IMR-90 (cell line): Measurements from ENCODE around the gene ZNF653.
"Not testable (repeated sequence)": the region's sequence is repeated elsewhere in the genome, so short reads cannot be mapped to it uniquely, and the experiment has no call there.

ENCODE experiments used
- BHLHE40 ChIP-seq: fragments of 150-350 bp; IDR thresholded peaks from 2 replicates; pipeline ENCODE4 v1.6.1; 2016; ENCODE audit warnings: mild to moderate bottlenecking, low read depth, low read length
- CEBPB ChIP-seq: IDR thresholded peaks from 2 replicates; pipeline ENCODE4 v1.6.1; 2012; ENCODE audit warnings: low read depth, low read length, improper control_type of control experiment
- CHD1 ChIP-seq: IDR thresholded peaks from 2 replicates; pipeline ENCODE4 v1.6.1; 2012; ENCODE audit warnings: low read depth, low read length, improper control_type of control experiment
- CTCF ChIP-seq: conservative IDR thresholded peaks from 2 replicates; pipeline ENCODE4 v1.5.1; 2012; ENCODE audit warnings: mild to moderate bottlenecking, low read depth, low read length, improper control_type of control experiment
- MAZ ChIP-seq: IDR thresholded peaks from 2 replicates; pipeline ENCODE4 v1.6.1; 2012; ENCODE audit warnings: low read depth, mild to moderate bottlenecking, low read length, improper control_type of control experiment, moderate library complexity, borderline replicate concordance
- MXI1 ChIP-seq: IDR thresholded peaks from 2 replicates; pipeline ENCODE4 v1.6.1; 2012; ENCODE audit warnings: low read depth, mild to moderate bottlenecking, low read length, moderate library complexity, borderline replicate concordance
- POLR2A ChIP-seq: IDR thresholded peaks from 2 replicates; pipeline ENCODE4 v1.6.1; 2012; ENCODE audit warnings: mild to moderate bottlenecking, low read depth, low read length
- RAD21 ChIP-seq: IDR thresholded peaks from 2 replicates; pipeline ENCODE4 v1.6.1; 2012; ENCODE audit warnings: low read length, improper control_type of control experiment
- RCOR1 ChIP-seq: IDR thresholded peaks from 2 replicates; pipeline ENCODE4 v1.6.1; 2012; ENCODE audit warnings: mild to moderate bottlenecking, low read length, improper control_type of control experiment; ENCODE audit not compliant: insufficient replicate concordance

GRCh38 chr19:11468266-11468845 is 37.3 kb downstream of the ZNF653 start:
- TF ChIP-seq MAZ, RAD21, CTCF, POLR2A, RCOR1, CHD1, MXI1, BHLHE40, CEBPB: not testable (repeated sequence)
